ENCODE results near the gene PLCB1. TPM values are rescaled to one million over a fixed set of nuclear protein-coding genes. Genes with fewer than 3 reads are reported as not detected.

The PLCB1 gene
- total and polyA plus RNA-seq, 2 of the 4 experiments (the other 2 are of a cell fraction), result 5.6 to 16.1 TPM

GRCh38 chr20:8352486-8352885 is 220.4 kb downstream of the PLCB1 start:
- no TSS peak for BruUV-seq (replicated peaks)

More at GRCh38 chr20:8352486-8352885, 220.4 kb downstream of the PLCB1 start:
- no peak overlapping the region for H3K4me3 ChIP-seq (ENCODE audit: insufficient read depth, low read depth, low read length)
- no peak overlapping the region for H3K56ac ChIP-seq (ENCODE audit: extremely low read depth, insufficient read depth, low read length)
- H3K4ac ChIP-seq (ENCODE audit: low read depth, low read length), result no peak overlapping the region
- H4K20me1 ChIP-seq (ENCODE audit: insufficient read depth, low read length), result peaks cover 4% of the 10 kb centered on the region; the same call in 1 of the 2 replicates
- H3K36me3 ChIP-seq (ENCODE audit: control insufficient read depth, insufficient read depth, low read length), result no peaks in the 10 kb centered on the region
- ATAC-seq (ENCODE audit: low read depth), result no peak
- no peak overlapping the region for H2BK5ac ChIP-seq (ENCODE audit: low read depth, low read length, poor library complexity, severe bottlenecking)
- ChIA-PET POLR2A (ENCODE audit: unreplicated experiment) (no interaction called here), CTCF (no interaction called here)
- no peak overlapping the region for H4K91ac ChIP-seq (ENCODE audit: insufficient read depth, low read depth, low read length)
- no peak overlapping the region for H4K8ac ChIP-seq (ENCODE audit: low read depth in 2 of 2, low read length in 2 of 2)
- H2AK9ac ChIP-seq (replicated peaks; ENCODE audit: low read depth, low read length, poor library complexity), result no peak overlapping the region
- H3K27me3 ChIP-seq (ENCODE audit: control insufficient read depth, insufficient read depth, low read length), result no peaks in the 10 kb centered on the region
- DNase-seq, result no peak
- no peak overlapping the region for H2BK120ac ChIP-seq (ENCODE audit: low read depth, low read length)
- H3K18ac ChIP-seq (ENCODE audit: low read depth, low read length), result no peak overlapping the region
- no peak overlapping the region for H2BK20ac ChIP-seq (ENCODE audit: low read depth, low read length)
- in situ Hi-C loops (cut with MboI; ENCODE audit: low sequenced_read_pairs), result no loop called here
- no peak overlapping the region for H4K5ac ChIP-seq (ENCODE audit: low read depth, low read length)
- H3K14ac ChIP-seq (replicated peaks; ENCODE audit: low read depth, low read length), result no peak overlapping the region
- H3K9ac ChIP-seq (ENCODE audit: low read depth, low read length), result no peak overlapping the region
- H3K9me3 ChIP-seq (ENCODE audit: control insufficient read depth, insufficient read depth, low read length), result peaks cover 3% of the 10 kb centered on the region; the same call in 1 of the 2 replicates
- H3K4me1 ChIP-seq (ENCODE audit: control insufficient read depth, insufficient read depth, low read length), result no peaks in the 10 kb centered on the region
- TF ChIP-seq CEBPB (IDR thresholded peaks at IDR 0.05; ENCODE audit: low read depth, low read length) (no peak), MXI1 (IDR thresholded peaks at IDR 0.05; ENCODE audit: borderline replicate concordance, low read depth, low read length) (no peak), ELK1 (IDR thresholded peaks at IDR 0.05; ENCODE audit: borderline replicate concordance, low read depth, low read length) (no peak), USF2 (IDR thresholded peaks at IDR 0.05; ENCODE audit: low read depth, low read length) (no peak), NFE2L2 (IDR thresholded peaks at IDR 0.05; ENCODE audit: low read depth, low read length) (no peak), FOS (IDR thresholded peaks at IDR 0.05; ENCODE audit: low read depth, low read length) (no peak), CTCF (conservative IDR thresholded peaks at IDR 0.05; ENCODE audit: low read depth, low read length) (no peak), RCOR1 (IDR thresholded peaks at IDR 0.05; ENCODE audit: insufficient replicate concordance, low read length) (no peak), POLR2A (IDR thresholded peaks at IDR 0.05; ENCODE audit: low read depth, low read length) (no peak), MAFK (IDR thresholded peaks at IDR 0.05; ENCODE audit: low read depth, low read length) (no peak), CHD1 (IDR thresholded peaks at IDR 0.05; ENCODE audit: low read depth, low read length) (no peak), SMC3 (IDR thresholded peaks at IDR 0.05; ENCODE audit: low read depth, low read length) (no peak), RAD21 (IDR thresholded peaks at IDR 0.05; ENCODE audit: low read length) (no peak), RFX5 (IDR thresholded peaks at IDR 0.05; ENCODE audit: low read depth, low read length) (no peak), BHLHE40 (IDR thresholded peaks at IDR 0.05; ENCODE audit: low read depth, low read length) (no peak), MAZ (IDR thresholded peaks at IDR 0.05; ENCODE audit: borderline replicate concordance, low read depth, low read length) (no peak)
- no peak overlapping the region for H3K27ac ChIP-seq (ENCODE audit: insufficient read depth, low read length)
- H3K4me2 ChIP-seq (ENCODE audit: low read depth, low read length), result peak overlapping the region; percentile 31; the same call in 1 of the 2 replicates
- H2BK15ac ChIP-seq (ENCODE audit: low read depth, low read length), result no peak overlapping the region
- no peaks in the 10 kb centered on the region for H3K9me1 ChIP-seq (ENCODE audit: insufficient read depth, low read length)
- dilution Hi-C loops (cut with HindIII; ENCODE audit: low sequenced_read_pairs, unreplicated experiment), result no loop called here
- 0 out of 4 replicates have a peak, but pooled peaks cover 0 to 6% of the 10 kb centered on the region in 2 experiments for H3K79me1 ChIP-seq (ENCODE audit: low read depth in 1 of 2, low read length in 2 of 2)
- WGBS, 2 experiments (ENCODE audit: extremely low coverage in 2 of 2, insufficient read length in 1 of 2), result no CpG with 5 or more reads among the region's 1 CpG
- intact Hi-C loops (cut with micrococcal nuclease), result no loop called here
- H2AFZ ChIP-seq (replicated peaks; ENCODE audit: low read length, poor library complexity), result no peak overlapping the region
- H2AK5ac ChIP-seq (ENCODE audit: low read depth, low read length), result no peak overlapping the region
- H3K23ac ChIP-seq (ENCODE audit: low read depth, low read length), result no peak overlapping the region
